Ureter (tissue), 1 donor: Measurements from ENCODE around the gene ADNP2. TPM values are rescaled to one million over a fixed set of nuclear protein-coding genes. Genes with fewer than 3 reads are reported as not detected.
"Not testable (repeated sequence)": the region's sequence is repeated elsewhere in the genome, so short reads cannot be mapped to it uniquely, and the experiment has no call there.

Source experiments
- DNase-seq: peaks from one replicate; pipeline ENCODE4 v3.0.0-alpha.2; 2020; ENCODE audit warnings: low spot score
- total RNA-seq: library from RNA; stranded (reverse); gene quantifications from one replicate; pipeline ENCODE4 v1.2.4, GENCODE V29; 2023
- donor health status: DM: yes; HTN: yes; CAD: no.

The ADNP2 gene
- total RNA-seq, 1 donor from 2014 or later: 28.0 TPM

DNA sequence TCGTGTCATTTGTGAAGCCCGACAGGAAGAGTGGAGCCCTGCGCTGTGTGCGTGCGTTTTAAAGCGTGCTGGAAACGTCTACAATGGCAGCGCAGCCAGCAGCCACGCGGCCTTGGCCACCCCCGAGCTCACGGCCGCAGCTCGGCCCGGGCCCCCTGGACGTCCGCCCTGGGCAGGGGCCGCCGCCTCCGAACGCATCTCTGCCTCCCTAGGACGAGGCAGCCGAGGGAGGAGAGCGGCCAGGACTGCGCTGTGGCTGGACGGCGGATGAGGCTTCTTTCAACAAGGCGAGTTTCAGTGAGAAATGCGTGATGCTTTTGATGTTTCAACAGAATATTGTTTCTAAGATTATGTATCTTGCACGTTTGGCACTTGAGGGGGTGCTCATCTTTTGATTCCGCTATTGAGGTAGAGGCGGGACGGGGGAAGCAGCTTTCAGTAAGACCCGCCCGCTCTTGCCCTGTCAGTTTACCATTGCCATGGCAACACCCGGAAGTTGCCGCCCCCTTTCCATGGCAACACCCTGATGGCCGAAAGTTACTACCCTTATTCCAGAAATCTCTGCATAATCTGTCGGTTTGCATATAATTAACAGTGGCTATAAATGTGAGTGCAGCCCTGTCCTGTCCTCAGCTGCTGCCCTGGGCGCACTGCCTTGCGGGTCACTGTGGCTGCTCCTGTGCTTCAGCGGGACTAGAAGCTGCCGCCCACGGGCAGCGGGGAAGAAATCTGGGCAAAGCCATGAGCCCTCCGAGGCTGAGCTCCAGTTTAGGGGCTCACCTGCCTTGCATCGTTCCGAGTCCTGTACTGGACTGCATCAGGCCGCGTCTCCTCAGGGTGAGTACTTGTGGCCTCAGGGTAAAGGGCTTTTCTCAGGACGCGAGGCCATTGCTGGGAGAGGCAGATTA is 38.6 kb downstream of the ADNP2 start:
- peak; percentile 90 for DNase-seq

GRCh38 chr18:80148326-80149199 is 39.5 kb downstream of the ADNP2 start:
- DNase-seq: no peak

GRCh38 chr18:80149667-80150066 is 40.6 kb downstream of the ADNP2 start:
- no peak for DNase-seq

DNA sequence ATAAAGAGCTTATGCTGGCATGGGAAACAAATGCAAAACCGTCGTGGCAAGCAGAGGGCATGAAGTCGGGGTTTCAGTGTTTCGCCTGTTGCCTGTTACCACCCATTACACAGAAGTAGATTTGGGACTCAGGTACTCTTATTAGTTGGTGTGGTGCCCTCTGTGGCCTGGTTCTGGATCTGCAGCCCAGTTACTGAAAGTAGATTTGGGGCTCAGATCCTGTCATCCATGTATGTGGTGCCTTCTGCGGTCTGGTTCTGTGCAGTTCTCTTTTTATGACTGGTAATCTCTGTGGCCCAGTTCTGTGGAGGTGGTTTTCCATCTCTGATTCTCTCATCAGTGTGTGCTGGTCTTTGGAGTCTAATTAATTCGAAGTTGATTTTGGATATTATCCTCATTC is 45.2 kb downstream of the ADNP2 start:
- no peak for DNase-seq

- peak; percentile 83 for DNase-seq
These were observed 48.8 kb downstream of the ADNP2 start for GRCh38 chr18:80157708-80158343.

- no peak for DNase-seq
These were observed 49.3 kb downstream of the ADNP2 start for GRCh38 chr18:80158365-80158764.

DNA sequence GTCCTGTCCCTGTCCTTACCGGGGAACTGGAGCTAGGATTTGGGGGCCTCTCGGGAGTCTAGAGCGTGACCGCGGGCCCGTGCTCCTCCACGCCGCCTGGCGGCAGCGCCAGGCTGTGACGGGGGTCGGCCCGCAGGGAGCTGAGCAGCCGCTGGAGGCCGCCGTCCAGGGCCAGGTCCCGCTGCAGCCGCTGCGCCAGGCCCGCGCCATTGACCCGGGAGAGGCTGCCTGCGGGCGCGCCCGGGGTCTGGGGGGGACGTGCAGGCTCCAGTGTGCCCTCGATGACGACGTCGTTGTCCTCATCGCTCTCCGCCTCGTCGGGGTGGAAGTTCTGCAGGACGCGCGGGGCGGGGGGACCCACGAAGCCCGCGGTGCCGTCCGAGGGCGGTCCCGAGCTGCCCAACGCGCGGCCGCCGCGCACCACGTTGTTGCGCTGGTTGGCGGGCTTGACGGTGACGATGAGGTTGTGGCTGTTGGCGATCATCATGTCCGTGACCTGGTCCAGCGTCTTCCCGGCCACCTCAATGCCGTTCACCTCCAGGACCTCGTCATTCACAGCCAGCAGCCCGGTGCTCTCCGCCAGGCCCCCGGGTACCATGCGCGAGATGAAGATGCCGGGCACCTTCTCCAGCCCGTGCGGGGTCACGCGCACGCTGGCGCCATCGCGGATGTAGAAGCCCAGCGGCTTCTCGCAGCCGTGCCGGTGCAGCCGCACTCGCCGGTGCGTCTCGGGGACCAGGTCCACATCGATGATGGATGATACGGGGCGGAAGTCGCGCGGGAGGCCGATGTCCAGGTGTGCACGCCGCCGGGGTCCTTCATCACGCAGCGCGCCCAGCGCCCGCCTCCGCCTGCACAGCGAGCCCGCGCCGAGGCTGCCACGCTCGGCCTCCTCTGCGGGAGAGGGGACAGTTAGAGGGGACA is 50.9 kb downstream of the ADNP2 start:
- no peak for DNase-seq

GRCh38 chr18:80161781-80162417 is 52.8 kb downstream of the ADNP2 start:
- no peak for DNase-seq

DNA sequence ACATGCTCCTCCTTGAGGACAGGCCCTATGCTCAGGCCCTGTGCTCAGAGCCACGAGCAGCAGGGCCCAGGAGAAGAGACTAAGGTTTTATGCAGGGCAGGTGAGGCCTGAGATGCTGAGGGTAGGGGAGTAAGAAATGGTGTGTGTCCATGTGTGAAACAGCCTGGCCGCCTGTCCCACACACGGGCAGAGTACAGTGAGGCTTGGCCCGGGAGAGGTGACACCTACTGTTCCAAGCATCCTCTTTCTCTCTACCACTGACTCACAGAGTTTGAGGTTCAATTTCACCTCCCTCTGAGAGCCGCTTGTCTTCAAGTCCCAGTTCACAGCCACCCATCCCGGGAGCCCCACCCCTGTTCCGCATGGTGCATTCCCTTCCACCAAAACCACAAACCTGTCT is 54.1 kb downstream of the ADNP2 start:
- DNase-seq: no peak

DNA sequence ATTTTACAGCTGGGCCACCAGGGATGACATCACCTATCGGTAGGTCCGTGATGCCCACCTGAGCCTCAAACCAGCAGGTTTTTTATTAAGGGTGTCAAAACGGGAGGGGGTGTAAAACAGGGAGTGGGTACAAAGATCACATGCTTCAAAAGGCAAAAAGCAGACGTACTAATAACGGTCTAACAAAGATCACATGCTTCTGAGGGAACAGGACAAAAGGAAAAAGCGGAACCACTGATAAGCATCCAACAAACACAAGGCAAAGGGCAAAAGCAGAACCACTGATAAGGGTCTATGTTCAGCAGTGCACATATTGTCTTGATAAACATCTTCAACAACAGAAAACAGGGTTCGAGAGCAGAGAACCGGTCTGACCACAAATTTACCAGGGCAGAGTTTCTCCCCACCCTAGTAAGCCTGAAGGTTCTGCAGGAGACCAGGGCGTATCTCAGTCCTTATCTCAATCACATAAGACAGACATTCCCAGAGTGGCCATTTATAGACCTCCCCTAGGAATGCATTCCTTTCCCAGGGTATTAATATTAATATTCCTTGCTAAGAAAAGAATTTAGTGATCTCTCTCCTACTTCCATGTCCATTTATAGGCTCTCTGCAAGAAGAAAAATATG is 55.8 kb downstream of the ADNP2 start:
- DNase-seq: not testable (repeated sequence)

GRCh38 chr18:80166240-80166639 is 57.2 kb downstream of the ADNP2 start:
- no peak for DNase-seq

GRCh38 chr18:80166725-80167124 is 57.7 kb downstream of the ADNP2 start:
- DNase-seq: no peak

- no peak for DNase-seq
These were observed 58.3 kb downstream of the ADNP2 start for GRCh38 chr18:80167331-80167730.

DNA sequence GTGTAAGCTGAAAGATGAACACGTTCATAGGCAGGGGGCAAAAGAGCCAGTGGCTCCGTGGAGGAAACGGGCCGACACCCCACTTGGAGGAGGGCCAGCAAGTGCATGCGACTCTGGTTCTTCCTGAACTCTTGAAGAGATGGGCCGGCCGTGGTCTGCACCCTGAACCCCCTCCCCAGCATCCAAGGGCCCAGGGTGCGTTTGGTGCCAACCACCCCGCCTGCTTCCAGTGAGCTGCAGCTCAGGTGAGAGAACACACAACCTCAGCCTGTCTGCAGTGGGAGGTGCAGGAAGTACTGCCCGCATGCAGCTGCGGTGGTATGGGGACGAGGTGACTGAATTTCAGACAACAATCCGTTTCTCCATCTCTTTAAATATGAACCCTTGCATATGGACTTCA is 58.9 kb downstream of the ADNP2 start:
- DNase-seq: no peak

DNA sequence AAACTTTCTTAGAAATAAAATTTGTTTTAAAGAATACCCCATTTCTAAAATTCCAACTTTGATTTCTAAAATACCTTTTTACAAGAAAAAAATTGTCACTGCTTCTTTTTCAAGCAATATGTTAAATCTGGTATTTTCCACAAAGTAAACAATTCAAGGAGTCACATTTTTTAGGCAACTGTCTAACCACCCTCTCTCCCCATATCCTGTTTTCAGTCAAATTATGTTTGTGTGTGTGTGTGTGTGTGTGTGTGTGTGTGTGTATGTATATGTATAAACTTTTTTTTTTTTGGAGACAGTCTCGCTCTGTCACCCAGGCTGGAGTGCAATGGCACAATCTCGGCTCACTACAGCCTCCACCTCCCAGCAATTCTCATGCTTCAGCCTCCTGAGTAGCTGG is 59.3 kb downstream of the ADNP2 start:
- DNase-seq: no peak

- no peak for DNase-seq
These were observed 59.9 kb downstream of the ADNP2 start for GRCh38 chr18:80168982-80169381.

DNA sequence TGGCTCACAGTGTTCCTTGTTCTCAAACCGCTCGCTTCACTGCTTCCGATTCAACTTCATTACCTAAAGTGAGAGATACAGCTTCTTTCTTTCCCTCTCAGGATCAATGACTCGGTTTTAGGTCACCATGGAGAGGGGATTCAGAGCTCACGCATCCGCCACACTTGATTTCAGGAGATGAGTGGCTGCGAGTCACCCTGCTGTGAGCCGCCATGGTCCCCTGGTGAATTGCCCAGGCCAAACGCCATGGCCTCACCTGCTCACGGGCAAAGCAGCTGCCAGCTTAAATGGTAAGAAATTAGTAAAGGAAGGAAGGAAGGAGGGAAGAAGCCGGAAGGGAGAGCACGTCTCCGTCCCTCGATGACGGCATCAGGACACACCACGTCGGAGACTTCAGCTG is 60.5 kb downstream of the ADNP2 start:
- DNase-seq: no peak

- DNase-seq: no peak
These were observed 61.5 kb downstream of the ADNP2 start for GRCh38 chr18:80170395-80171053.

GRCh38 chr18:80171054-80171872 is 62.2 kb downstream of the ADNP2 start:
- DNase-seq: peak; percentile 58
